GM06990 (cell line): ENCODE measurements around the gene PHLDA2.

Experiments used
- DNase-seq: peaks from one replicate; pipeline ENCODE4 v3.0.0-alpha.2; 2011; ENCODE audit not compliant: insufficient read length; ENCODE audit errors: extremely low read depth
- H3K27me3 ChIP-seq: replicated peaks from 2 replicates; pipeline ENCODE4 v1.6.0; 2011; ENCODE audit warnings: low read length; ENCODE audit not compliant: control insufficient read depth, insufficient read depth
- H3K36me3 ChIP-seq: 2 replicates; pipeline ENCODE4 v1.5.1; 2011; ENCODE audit warnings: low read length; ENCODE audit not compliant: control insufficient read depth, insufficient read depth
- H3K4me3 ChIP-seq: replicated peaks from 2 replicates; pipeline ENCODE4 v1.5.1; 2011; ENCODE audit warnings: low read depth, mild to moderate bottlenecking, control low read depth, low read length
- TF ChIP-seq, protein P1 (sequence below): IDR thresholded peaks from 2 replicates; pipeline ENCODE4 v1.5.1; 2011; ENCODE audit warnings: low read length, control low read depth, mild to moderate bottlenecking, inconsistent platforms; ENCODE audit not compliant: insufficient read depth, poor library complexity, severe bottlenecking

PHLDA2 gene

DNA sequence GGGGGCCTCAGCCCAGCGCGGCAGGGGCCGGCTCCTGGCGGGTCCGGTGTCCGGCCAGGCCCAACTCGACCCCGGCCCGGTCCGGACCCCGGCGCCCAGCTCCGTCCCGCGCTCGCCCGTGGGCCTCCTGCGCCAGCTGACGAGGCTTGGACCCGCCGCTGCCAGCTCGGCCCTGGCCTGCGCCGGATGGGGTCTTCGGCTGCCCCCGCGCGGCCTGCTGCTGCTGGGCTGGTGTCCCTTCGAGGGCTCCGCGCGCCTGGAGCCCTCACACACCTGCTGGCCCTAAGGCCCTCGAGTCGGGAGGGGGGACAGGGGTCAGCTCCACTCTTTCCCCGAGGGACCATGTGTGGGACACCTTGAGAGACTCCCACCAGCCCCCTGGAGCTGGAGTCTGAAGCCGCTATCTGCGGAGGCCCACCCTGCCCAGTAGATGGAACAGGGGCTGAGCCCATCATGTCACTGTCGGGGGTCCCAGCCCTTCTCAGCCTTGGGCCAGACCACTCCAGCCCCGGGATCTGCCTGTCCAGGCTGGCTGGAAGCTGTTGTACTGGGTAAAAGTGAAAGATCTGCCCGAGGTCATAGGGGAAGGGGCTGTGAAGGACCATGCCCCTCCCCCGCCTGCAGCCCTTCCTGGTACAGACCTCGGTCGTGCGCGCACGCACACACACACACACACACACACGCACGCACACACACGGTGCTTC lies 42.9 kb downstream of the PHLDA2 start:
- TF ChIP-seq, protein P1, sequence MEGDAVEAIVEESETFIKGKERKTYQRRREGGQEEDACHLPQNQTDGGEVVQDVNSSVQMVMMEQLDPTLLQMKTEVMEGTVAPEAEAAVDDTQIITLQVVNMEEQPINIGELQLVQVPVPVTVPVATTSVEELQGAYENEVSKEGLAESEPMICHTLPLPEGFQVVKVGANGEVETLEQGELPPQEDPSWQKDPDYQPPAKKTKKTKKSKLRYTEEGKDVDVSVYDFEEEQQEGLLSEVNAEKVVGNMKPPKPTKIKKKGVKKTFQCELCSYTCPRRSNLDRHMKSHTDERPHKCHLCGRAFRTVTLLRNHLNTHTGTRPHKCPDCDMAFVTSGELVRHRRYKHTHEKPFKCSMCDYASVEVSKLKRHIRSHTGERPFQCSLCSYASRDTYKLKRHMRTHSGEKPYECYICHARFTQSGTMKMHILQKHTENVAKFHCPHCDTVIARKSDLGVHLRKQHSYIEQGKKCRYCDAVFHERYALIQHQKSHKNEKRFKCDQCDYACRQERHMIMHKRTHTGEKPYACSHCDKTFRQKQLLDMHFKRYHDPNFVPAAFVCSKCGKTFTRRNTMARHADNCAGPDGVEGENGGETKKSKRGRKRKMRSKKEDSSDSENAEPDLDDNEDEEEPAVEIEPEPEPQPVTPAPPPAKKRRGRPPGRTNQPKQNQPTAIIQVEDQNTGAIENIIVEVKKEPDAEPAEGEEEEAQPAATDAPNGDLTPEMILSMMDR, result no peak

DNA sequence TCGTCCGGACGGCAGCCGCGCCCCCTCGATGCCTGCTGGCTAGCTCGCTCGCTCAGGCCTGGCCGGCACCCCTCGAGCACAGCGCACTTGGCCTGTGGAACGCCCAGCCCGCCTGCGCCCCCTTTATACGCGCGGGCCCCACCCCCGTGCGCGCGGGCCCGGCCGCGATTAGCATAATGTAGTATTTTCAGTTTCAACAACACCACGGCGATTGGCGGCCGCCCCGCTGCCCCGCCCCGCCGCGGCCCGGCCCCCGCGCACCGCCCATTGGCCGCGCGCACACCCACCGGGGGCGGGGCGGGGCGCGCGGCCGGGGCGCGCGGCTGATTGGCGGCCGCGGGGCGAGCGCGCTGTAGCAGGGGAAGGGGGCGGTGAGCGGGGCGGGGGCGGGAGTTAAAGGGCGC lies 43.5 kb downstream of the PHLDA2 start, which contains the start of gene CDKN1C:
Gene CDKN1C (minus strand): TSS at position 98 of the 404 bp plus-strand sequence. CDS start 319 bp downstream, outside the sequence.
- H3K36me3 ChIP-seq, result no peaks in the 10 kb centered on the region

More for the DNA sequence above, 42.9 kb downstream of the PHLDA2 start:
- H3K4me3 ChIP-seq, result no peak overlapping the region
- DNase-seq, result no peak
- H3K36me3 ChIP-seq, result no peaks in the 10 kb centered on the region
- H3K27me3 ChIP-seq, result peaks cover 2% of the 10 kb centered on the region; the same call in 1 of the 2 replicates

DNA sequence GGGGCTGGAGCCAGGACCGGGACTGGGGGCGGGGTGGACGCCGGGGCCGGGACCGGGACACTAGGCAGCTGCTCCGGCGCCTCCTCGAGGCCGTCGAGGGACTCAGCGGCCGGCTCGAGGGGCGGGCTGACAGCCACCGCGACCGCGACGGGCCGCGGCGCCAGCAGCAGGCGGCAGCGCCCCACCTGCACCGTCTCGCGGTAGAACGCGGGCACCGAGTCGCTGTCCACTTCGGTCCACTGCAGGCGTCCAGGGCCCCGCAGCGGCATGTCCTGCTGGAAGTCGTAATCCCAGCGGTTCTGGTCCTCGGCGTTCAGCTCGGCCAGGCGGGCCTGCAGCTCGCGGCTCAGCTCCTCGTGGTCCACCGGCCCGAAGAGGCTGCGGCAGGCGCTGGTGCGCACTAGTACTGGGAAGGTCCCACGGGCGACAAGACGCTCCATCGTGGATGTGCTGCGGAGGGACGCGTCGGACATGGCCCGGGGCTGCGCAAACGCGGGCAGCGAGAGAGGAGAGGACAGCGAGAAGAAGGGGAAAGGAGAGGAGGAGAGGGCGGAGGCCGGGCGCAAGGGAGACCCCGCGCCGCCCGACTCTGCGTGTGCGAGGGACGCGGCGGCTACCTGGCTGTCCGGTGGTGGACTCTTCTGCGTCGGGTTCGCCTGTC lies 44.1 kb downstream of the PHLDA2 start:
- DNase-seq, result no peak
- peak overlapping the region; percentile 66 for H3K4me3 ChIP-seq
- no peaks in the 10 kb centered on the region for H3K36me3 ChIP-seq
- TF ChIP-seq, protein P1, result no peak
- peaks cover 2% of the 10 kb centered on the region; the same call in 1 of the 2 replicates for H3K27me3 ChIP-seq

More for the DNA sequence above, 43.5 kb downstream of the PHLDA2 start, which contains the start of gene CDKN1C:
- DNase-seq, result peak; percentile 79
- peak within 1 kb of the TSS; percentile 66 for H3K4me3 ChIP-seq
- TF ChIP-seq, protein P1, result no peak
- peaks cover 2% of the 10 kb centered on the region; the same call in 1 of the 2 replicates for H3K27me3 ChIP-seq

DNA sequence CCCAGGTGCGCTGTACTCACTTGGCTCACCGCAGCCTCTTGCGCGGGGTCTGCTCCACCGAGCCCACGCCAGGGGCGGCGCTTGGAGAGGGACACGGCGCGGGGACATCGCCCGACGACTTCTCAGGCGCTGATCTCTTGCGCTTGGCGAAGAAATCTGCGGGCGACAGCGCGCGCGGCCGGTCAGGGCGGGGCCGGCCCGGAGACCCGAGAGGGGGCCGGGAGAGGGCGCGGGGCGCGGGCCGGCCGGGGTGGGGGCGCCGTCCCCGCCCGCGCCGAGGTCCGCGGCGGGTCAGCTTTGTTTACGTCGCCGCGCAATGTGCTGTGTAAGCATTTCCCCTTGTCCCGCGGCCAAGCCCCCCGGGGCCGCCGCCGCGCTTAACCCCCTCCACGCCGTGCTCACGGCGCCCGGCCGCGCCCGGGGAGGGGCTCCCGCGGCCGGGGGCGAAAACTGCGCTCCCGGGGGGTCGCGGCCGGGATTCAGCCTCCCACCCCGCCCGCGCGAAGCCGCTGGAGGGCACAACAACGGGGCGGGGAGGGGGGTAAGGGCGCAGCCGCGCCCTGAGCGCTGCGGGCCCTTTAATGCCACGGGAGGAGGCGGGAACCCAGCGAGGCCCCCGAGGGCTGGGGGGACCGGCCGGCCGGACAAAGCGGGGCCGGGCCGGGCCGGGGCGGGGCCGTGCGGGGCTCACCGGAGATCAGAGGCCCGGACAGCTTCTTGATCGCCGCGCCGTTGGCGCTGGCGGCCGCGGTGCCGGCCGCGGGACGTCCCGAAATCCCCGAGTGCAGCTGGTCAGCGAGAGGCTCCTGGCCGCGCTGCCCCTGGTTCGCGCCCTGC lies 45.0 kb downstream of the PHLDA2 start:
- Histone ChIP-seq H3K4me3 (no peak overlapping the region), H3K36me3 (no peaks in the 10 kb centered on the region), H3K27me3 (peaks cover 2% of the 10 kb centered on the region; the same call in 1 of the 2 replicates)
- TF ChIP-seq, protein P1, result no peak
- no peak for DNase-seq

DNA sequence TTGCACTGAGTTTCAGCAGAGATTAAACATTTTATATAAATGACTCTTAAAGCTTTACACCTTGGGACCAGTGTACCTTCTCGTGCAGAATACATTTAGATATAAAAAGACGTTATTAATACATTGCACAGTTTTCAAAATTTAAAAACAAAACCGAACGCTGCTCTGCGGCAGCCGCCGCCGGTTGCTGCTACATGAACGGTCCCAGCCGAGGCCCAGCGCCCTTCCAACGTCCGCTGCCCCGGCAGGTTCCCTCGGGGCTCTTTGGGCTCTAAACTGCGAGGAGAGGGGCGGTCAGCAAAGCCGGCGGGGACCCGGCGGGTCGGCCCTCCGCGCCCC lies 45.6 kb downstream of the PHLDA2 start:
- Histone ChIP-seq H3K36me3 (no peaks in the 10 kb centered on the region), H3K4me3 (no peak overlapping the region), H3K27me3 (peaks cover 4% of the 10 kb centered on the region)
- no peak for DNase-seq
- TF ChIP-seq, protein P1, result no peak
